ELF-1 (cell line): ENCODE measurements around the gene RHOH.

Experiments used
- DNase-seq: peaks from one replicate; pipeline ENCODE4 v3.0.0-alpha.2; 2016; ENCODE audit warnings: low read depth, low spot score

RHOH gene

DNA sequence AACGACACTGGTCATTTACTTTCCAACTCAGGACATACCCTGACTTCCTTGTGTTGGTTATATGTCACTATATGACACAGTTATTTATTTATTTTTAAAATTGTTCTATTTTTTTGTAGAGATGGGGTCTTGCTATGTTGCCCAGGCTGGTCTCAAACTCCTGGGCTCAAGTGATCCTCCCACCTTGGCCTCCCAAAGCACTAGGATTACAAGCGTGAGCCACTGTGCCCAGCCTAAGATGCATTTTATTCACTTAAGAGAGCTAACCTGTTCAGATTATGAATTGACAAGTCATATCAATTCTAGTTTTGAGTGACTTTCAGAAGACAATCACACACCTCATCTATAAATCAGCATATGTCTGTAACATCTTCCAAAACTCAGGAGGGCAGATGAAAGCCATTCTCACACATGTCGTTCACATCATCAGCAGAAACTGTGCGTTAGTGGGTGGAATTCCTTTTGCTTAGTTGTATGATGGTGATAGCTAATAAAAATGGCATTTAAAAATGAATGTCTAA is 9.4 kb upstream of the RHOH start:
- DNase-seq = no peak

DNA sequence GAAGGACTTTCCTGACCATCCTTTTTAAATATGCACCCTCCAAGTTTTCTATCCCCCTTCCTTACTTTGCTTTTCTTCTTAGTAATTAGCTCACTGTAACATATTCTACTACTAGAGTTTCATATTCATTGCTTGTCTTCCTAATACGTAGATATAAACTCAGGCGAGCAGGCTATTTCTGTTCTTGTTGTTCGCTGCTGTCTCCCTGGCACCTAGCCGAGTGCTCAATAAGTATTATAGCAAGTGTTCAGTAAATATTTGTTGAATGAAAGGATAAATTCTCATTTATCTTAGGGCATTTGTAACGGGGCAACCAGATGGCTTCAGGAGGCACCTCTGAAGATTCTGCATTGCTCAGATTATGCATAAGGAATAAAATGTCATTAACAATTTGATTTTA is 6.8 kb upstream of the RHOH start:
- no peak for DNase-seq

GRCh38 chr4:40190465-40190864 is 6.4 kb upstream of the RHOH start:
- DNase-seq = no peak

GRCh38 chr4:40190880-40191815 is 5.7 kb upstream of the RHOH start:
- DNase-seq = no peak

DNA sequence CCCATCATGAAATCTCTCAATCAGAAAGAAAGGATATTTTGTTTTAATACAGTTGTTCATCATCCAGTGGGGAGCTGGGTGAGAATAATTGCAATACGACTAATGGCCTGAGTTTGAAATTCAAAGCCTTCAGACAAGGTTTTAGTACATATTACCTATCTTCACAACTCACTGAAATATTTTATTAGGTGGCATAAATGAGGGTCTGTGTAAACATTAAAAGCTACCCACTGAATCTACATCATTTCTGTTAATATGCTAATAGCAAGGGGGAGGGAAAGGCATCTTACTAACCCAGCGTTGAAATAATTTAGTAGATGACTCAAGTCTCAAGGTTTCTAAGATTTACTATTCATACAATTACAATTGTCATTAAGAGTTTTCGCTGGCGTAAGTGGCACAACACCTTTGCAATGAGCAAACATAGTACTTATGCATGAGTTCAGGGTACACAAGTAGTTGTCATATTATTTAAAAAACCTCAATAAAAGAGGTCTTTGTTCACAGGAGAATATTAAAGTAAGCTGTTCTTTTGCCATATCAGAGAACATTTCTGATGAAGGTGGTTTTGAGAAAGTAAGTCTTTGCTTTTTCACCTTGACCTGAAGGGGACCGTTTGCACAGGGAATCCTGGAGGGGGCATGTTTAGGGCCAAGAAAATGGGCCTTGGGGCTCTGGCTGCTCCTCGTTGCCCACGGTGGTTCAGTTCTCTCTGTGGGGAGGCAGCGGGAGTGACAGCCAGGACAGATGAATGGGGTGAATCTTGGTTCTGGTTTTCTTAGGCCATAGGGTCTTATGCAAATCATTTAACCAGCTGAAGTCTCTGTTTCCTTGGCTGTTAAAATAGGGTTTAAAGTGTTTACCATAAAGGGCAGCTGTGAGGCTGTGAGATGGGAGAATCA is 4.5 kb upstream of the RHOH start:
- DNase-seq = no peak

- DNase-seq = peak; percentile 22
Measured at GRCh38 chr4:40193016-40193571, 3.7 kb upstream of the RHOH start.

GRCh38 chr4:40193578-40193977 is 3.3 kb upstream of the RHOH start:
- no peak for DNase-seq

GRCh38 chr4:40194602-40195161 is 2.1 kb upstream of the RHOH start:
- DNase-seq = no peak

DNA sequence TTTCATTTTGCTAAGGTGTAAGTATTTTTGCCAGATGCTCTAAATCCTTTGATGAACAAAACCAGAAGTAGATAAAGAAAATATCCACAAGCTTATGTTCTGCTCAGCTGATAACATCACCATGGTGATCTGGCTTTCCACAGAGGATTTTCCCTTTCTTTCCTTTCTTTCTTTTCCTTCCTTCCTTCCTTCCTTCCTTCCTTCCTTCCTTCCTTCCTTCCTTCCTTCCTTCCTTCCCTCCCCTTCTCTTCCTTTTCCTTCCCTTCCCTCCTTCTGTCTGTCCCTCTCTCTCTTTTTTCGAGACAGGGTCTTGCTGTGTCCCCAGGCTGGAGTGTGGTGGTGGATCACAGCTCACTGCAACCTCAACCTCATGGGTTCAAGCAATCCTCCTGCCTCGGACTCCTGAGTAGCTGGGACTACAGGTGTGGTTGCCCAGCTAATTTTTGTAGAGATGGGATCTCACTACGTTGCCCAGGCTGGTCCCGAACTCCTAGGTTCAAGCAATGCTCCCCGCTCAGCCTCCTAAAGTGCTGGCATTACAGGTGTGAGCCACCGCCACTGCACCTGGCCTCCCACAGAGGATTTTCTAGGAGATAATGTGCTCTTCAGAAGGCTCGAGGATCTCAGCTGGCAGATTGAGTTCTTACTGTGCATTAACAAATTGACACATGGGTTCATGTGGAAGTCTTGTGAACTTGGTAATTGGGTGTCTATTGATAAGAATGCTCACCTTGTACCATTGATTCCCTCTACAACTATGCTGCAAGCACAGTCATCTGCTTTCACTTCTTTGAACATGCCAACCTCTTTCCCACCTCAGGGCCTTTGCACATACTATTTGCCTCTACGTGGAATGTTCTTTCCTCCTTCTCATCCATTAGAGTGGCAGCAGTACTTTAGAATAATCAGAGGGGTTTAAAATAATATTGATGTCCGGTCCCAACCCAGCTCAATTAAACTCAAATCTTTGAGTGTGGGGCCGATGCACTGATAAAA is 1.4 kb upstream of the RHOH start:
- no peak for DNase-seq

DNA sequence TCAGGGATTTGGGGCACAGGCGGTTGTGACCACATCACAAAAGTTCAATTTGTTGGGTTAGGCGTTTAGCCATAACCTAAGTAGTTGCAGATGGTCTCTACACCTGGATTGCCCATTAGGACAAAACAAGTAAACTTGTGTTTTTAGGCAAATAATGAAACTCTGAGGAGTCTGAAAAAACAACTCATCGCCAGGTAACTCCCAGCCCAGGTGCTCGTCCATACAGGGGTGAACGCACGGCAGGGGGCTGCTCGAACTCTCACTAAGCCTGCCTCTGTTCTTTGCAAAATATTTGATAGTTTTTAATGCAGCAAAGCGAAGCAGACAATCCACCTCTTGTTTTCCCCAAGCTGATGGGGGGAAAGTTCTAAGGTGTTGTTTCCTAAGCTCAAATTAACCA is 559 bp upstream of the RHOH start:
- DNase-seq = no peak

DNA sequence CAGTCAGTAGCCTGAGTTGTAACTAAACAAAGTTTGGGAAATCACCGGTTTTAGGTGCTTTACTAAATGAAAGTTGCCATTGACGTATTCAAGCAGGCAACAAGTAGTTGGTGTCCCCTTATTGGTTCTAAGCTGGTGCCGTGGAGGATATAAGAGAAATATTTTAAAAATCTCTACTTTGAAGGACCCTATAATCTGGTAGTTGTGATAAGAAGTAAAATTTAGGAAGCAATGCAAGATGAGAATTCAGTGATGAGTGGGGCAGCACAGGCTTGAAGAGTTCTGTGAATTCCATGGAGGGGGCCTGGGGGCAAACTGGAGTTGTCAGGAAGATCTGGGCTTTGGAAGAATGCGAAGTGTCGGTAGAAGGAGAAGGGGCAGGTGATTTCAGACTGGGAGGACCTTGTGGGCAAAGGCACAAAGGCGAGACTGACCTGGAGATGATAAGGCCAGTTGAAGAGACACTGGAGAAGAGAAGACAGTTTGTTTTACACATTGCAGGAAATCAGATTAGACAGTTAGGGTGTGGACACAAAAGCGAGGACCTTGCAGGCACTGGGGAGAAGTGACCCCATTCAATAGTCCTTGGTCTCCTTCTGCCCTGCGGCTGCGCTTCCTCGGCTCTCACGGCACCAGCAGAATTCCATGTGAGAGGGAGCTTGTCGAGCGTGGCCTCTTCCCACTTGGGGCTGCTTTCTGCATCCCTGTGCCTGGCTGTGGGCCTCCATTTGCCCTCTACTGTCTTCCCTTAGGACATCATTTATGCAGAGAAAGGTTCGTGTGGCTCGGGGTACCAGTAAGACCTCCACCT is 1.3 kb downstream of the RHOH start:
- DNase-seq = peak; percentile 75

- no peak for DNase-seq
Measured at GRCh38 chr4:40199179-40199670, 2.4 kb downstream of the RHOH start.

GRCh38 chr4:40199999-40200874 is 3.4 kb downstream of the RHOH start:
- no peak for DNase-seq

DNA sequence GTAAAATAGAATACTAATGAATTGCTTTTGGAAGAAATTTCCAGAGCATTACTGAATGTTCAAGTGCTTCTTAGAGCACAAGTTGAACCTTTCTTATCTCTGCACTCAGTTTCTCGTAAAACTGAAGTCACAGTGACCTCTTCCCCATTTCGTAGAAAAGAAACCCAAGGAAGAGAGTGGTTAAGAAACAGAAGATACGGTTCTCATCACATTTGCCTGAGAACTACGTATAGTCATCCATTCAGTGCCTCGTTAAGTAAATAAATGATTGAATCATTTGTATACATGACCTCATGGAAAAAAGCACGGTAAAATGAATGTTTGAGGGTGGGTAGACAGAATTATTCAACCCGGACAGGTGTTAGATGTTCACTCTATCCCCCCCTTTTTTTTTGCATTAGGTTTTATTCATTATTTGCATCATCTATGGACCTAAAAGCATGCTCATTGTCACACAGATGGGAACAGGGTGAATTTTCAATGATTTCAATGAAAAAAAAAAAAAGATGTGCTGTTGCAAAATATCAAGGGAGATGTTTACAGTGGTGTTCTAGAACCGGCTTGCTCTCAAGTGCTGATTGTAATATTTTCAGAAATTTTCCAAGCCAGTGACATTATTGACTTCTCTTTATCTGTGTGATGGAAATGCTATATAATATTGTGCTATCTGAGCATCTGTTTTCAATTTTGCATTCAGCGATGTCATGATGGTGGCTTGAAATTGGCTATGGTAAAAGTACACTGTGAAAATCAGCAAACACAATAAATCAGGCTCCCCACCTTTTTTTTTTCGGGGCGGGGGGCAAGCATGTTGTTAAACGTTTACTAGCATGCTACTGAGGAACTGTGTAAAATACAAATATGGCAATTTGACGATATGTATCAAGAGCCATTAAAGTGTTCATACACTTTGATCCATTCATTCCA is 4.3 kb downstream of the RHOH start:
- no peak for DNase-seq

DNA sequence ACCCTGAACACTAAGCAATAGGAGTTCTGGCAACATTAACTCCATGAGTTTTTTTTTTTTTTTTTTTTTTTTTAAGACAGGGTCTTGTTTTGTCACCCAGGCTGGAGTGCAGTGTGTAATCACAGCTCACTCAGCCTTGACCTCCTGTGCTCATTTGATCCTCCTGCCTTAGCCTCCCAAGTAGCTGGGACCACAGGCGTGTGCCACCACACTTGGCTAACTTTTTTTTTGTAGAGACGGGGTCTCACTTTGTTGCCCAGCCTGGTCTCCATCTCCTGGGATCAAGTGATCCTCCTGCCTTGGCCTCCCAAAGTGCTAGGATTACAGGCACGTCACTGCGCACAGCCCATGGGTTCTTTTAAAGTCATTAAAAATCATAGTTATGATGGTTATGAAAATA is 5.1 kb downstream of the RHOH start:
- DNase-seq = no peak

DNA sequence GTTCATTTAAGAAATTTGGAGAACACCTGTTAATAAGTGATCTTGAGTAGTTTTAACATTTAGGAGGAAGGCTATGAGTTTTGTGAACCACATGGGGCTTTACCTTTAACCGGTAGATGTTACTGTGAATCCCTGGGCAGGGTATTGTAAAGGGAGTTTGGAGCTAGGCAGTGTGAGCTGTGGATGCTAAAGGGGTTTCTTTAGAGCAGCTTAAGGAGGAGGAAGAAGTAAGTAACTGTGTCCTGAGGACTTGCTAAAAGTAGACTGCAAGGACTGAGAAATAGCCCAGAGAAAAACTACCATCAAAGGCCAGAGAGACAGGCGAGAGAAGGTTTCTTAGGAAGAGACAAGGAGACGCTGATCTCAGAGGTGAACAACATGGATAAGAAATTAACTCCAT is 5.6 kb downstream of the RHOH start:
- DNase-seq = no peak

- no peak for DNase-seq
Measured at GRCh38 chr4:40204507-40205258, 7.9 kb downstream of the RHOH start.
